ENCODE results near the gene ADAT1. TPM values are rescaled to one million over a fixed set of nuclear protein-coding genes. Genes with fewer than 3 reads are reported as not detected.
A peak's percentile ranks its signal among the peaks of the same experiment; 100 is the strongest.

Gene ADAT1
- total RNA-seq, 3 donors from 2014 or later (not counting 1 experiment from before 2014, with no cell fraction given): 63.5 to 65.2 (median 64.8) TPM

- peaks cover 15% of the 10 kb centered on the region for H3K4me1 ChIP-seq (ENCODE audit: control insufficient read depth, insufficient read depth, low read length)
- no peak overlapping the region for H3K4me3 Mint-ChIP-seq
- TF ChIP-seq CTCF (IDR thresholded peaks at IDR 0.05): no peak
- H3K27me3 ChIP-seq (ENCODE audit: control insufficient read depth, insufficient read depth, low read length): peaks cover 2% of the 10 kb centered on the region
- intact Hi-C loops (cut with micrococcal nuclease): no loop called here
- H3K4me3 ChIP-seq (ENCODE audit: low read length): no peak overlapping the region
- peaks cover 11% of the 10 kb centered on the region in 2 donors for H3K4me1 Mint-ChIP-seq
- no peak overlapping the region for H3K27ac Mint-ChIP-seq
- H3K27me3 Mint-ChIP-seq (ENCODE audit: low read depth in 2 of 2): peaks cover 12 to 19% of the 10 kb centered on the region in 2 donors
- no peaks in the 10 kb centered on the region for H3K9me3 ChIP-seq (ENCODE audit: control insufficient read depth, insufficient read depth, low read length)
- H3K36me3 Mint-ChIP-seq: no peaks in the 10 kb centered on the region
- no peak overlapping the region for H3K27ac ChIP-seq (ENCODE audit: low read length)
- 73% methylated on average over 2 of the region's 2 CpGs for WGBS (ENCODE audit: insufficient coverage)
- DNase-seq: no peak
- H3K36me3 ChIP-seq (ENCODE audit: control insufficient read depth, insufficient read depth, low read length): no peaks in the 10 kb centered on the region
- ATAC-seq: no peak
- H3K9me3 Mint-ChIP-seq: no peaks in the 10 kb centered on the region
Measured at GRCh38 chr16:75558846-75559401, 64.2 kb downstream of the ADAT1 start.

DNA sequence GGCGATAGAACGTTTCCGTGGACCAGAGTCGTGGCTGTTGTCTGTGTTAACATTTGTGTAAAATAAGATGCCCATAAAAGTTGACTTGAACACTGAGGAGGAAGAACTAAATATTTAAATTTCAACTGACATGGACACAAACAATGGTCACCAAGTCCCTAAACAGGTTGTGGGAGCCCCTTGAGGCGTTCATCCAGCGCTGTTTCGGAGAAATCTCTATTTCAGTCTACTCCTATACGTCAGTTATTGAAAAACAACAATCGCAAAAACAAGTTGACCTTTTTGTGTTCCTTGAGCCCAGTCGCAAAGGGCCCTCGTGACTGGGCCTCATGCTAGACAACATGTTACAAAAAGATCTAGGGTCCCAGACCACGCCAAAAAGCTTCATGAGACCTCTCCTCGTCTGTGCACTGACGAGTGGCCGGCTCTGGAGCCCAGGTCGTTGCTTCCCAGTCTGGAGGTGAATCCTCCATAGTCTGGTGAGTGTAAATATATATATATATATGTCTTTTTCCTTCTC is 66.6 kb downstream of the ADAT1 start:
- no peaks in the 10 kb centered on the region for H3K36me3 ChIP-seq (ENCODE audit: control insufficient read depth, insufficient read depth, low read length)
- TF ChIP-seq CTCF (IDR thresholded peaks at IDR 0.05): no peak
- intact Hi-C loops (cut with micrococcal nuclease): loop anchor here (1.0 to 2.0 kb wide), 4 partner anchors 10 to 124 kb away; partner anchors contain the start of genes CFDP1, GABARAPL2, KARS1 and TERF2IP
- 55% methylated on average over 13 of the region's 16 CpGs for WGBS (ENCODE audit: insufficient coverage)
- Mint-ChIP-seq H3K27me3 (ENCODE audit: low read depth in 2 of 2) (peaks cover 9 to 17% of the 10 kb centered on the region in 2 donors), H3K27ac (peak overlapping the region; percentile 77 to 94), H3K4me1 (peaks cover 11% of the 10 kb centered on the region in 2 donors), H3K4me3 (peak overlapping the region; percentile 93), H3K36me3 (no peaks in the 10 kb centered on the region), H3K9me3 (no peaks in the 10 kb centered on the region)
- no peaks in the 10 kb centered on the region for H3K27me3 ChIP-seq (ENCODE audit: control insufficient read depth, insufficient read depth, low read length)
- DNase-seq (no peak), ATAC-seq (no peak)
- peak overlapping the region; percentile 43 for H3K4me3 ChIP-seq (ENCODE audit: low read length)
- H3K27ac ChIP-seq (ENCODE audit: low read length): peak overlapping the region; percentile 73
- H3K4me1 ChIP-seq (ENCODE audit: control insufficient read depth, insufficient read depth, low read length): peaks cover 15% of the 10 kb centered on the region
- no peaks in the 10 kb centered on the region for H3K9me3 ChIP-seq (ENCODE audit: control insufficient read depth, insufficient read depth, low read length)

DNA sequence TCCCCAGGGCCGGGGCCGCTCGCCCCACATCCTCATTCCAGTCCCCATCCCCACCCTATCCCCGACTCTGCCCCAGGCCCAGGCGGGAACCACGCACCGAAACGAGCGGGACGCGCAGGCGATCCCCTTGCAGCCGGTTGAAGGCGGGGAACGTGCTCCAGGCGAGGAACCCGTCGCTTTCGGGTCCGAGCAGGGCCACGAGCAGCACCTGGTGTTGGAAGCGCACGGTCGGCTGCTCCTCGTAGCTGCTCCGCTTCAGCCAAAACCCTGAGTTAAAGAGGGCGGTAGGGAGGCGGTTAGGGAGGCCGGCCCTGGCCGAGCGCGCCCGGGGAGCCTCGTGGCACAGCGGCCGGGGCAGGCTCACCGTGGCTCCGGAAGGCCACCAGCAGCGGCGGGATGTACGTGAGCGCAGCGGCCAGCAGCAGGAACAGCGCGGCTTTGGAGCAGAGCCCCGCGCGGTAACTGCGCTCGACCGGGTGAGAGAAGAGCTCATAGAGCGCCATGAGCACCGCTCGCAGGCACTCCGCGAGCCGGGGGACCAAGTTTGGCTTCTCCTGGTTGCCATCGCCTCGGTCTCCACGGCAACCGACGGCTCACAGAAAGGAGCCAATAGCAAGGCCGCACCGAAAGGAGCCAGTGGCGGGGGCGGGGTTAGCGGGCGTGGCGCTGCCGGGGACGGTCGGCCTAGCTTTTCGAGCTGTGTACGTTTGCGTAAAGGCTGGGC is 67.2 kb downstream of the ADAT1 start, which contains the start of gene TMEM231:
TSS of gene TMEM231 (minus strand) at position 546 of the 724 bp plus-strand sequence. CDS start at position 503, 43 bp downstream.
- ATAC-seq (peak; percentile 96 to 97 (median 97)), DNase-seq (peak; percentile 90 to 97)
- no peaks in the 10 kb centered on the region for H3K27me3 ChIP-seq (ENCODE audit: control insufficient read depth, insufficient read depth, low read length)
- no peak for TF ChIP-seq CTCF (IDR thresholded peaks at IDR 0.05)
- Mint-ChIP-seq H3K36me3 (no peaks in the 10 kb centered on the region), H3K27me3 (ENCODE audit: low read depth in 2 of 2) (peaks cover 9 to 17% of the 10 kb centered on the region in 2 donors), H3K27ac (peak within 1 kb of the TSS; percentile 77 to 94), H3K4me3 (peak within 1 kb of the TSS; percentile 93), H3K9me3 (no peaks in the 10 kb centered on the region), H3K4me1 (peaks cover 11% of the 10 kb centered on the region in 2 donors)
- H3K36me3 ChIP-seq (ENCODE audit: control insufficient read depth, insufficient read depth, low read length): no peaks in the 10 kb centered on the region
- H3K4me3 ChIP-seq (ENCODE audit: low read length): peak within 1 kb of the TSS; percentile 43
- peaks cover 15% of the 10 kb centered on the region for H3K4me1 ChIP-seq (ENCODE audit: control insufficient read depth, insufficient read depth, low read length)
- intact Hi-C loops (cut with micrococcal nuclease): loop anchor here (1.0 to 2.0 kb wide), 4 partner anchors 10 to 123 kb away; partner anchors contain the start of genes CFDP1, GABARAPL2, KARS1 and TERF2IP
- WGBS (ENCODE audit: insufficient coverage): under 1% methylated on average over 75 of the region's 75 CpGs
- H3K9me3 ChIP-seq (ENCODE audit: control insufficient read depth, insufficient read depth, low read length): no peaks in the 10 kb centered on the region
- peak within 1 kb of the TSS; percentile 73 for H3K27ac ChIP-seq (ENCODE audit: low read length)
